ENCODE results near the gene DBR1. TPM values are rescaled to one million over a fixed set of nuclear protein-coding genes. Genes with fewer than 3 reads are reported as not detected.

Gene DBR1
- total RNA-seq, 5 donors from 2014 or later (not counting 1 experiment from before 2014, with no cell fraction given): 13.1 to 32.2 (median 27.2) TPM

DNA sequence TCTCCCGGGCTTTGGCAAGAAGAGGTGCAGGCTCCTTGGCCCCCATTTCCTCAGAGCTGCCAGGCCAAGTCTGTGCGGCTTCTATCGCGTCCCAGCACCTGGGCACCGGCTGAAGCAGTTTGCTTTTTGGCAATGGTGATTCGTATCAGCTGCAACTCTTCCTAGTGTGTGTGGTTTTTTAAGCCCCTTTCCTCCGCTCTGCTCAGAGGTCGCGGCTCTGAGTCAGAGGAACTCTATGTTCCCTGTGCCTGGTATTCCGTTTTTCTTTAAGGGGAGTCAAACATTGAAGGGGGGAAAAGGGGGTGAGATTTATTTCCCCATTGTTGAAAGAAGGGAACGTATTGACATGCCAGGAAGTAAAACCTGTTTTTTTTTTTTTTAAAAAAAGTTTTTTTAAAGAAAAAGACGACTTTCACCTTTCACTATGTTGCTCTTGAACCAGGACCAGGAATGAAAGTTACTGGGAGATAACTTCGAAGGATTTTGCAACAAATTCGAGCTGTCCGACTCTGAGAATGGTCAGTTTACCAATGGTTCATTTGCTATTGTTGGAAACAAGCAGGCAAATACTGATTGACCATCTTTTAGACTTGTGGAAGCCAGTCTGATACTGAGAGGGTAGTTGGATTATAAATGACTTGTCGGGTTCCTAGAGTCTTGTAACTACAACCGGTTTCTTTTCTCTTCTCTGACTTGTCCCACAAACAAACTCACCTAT lies 13.5 kb upstream of the DBR1 start:
- Histone ChIP-seq H3K27me3 (replicated peaks in 1 of 2; ENCODE audit: control insufficient read depth in 2 of 2, extremely low read depth in 1 of 2, insufficient read depth in 2 of 2, low read length in 1 of 2) (peaks cover 0 to 11% of the 10 kb centered on the region in 2 experiments), H3K4me1 (ENCODE audit: control insufficient read depth in 1 of 2, extremely low read depth in 1 of 2, insufficient read depth in 2 of 2, low read length in 2 of 2) (peaks cover 8 to 11% of the 10 kb centered on the region in 2 experiments), H3K9me3 (no peaks in the 10 kb centered on the region), H3K27ac (ENCODE audit: low read length) (peak overlapping the region; percentile 88), H3K4me3 (ENCODE audit: control insufficient read depth in 1 of 2, extremely low read depth in 1 of 2, low read length in 1 of 2) (peak overlapping the region; percentile 85 to 94), H3K36me3 (ENCODE audit: control insufficient read depth in 2 of 2, extremely low read depth in 1 of 2, insufficient read depth in 1 of 2, low read length in 1 of 2) (peaks cover 0 to 4% of the 10 kb centered on the region in 2 donors)
- DNase-seq (peak in 13 of 35 experiments; percentile 3 to 30 (median 10)), ATAC-seq (replicated peaks in 1 of 4) (peak in 2 of 4 experiments; percentile 3 to 19)
- CTCF ChIA-PET: interaction anchor here (0.6 to 2.4 kb wide), 5 partner anchors 10 to 1156 kb away, joined by 3 to 23 read pairs (median 4); partner anchors contain the start of gene DBR1 (in 1 of the 2)
- no peaks in the 10 kb centered on the region for H3K9me3 Mint-ChIP-seq
- WGBS (ENCODE audit: insufficient coverage): 10% methylated on average over 11 of the region's 17 CpGs
- peak overlapping the region; percentile 93 to 98 (median 95) for H3K4me3 Mint-ChIP-seq
- peaks cover 7 to 14% of the 10 kb centered on the region in 2 donors for H3K27me3 Mint-ChIP-seq
- POLR2A ChIA-PET: interaction anchor here (2.6 to 3.1 kb wide), 2 partner anchors 14 to 15 kb away, joined by 12 to 16 read pairs; partner anchors contain the start of gene DBR1 (in 1 of the 2)
- peak overlapping the region; percentile 83 to 97 for H3K27ac Mint-ChIP-seq
- H3K36me3 Mint-ChIP-seq: peaks cover 13% of the 10 kb centered on the region
- peaks cover 43 to 54% (median 48%) of the 10 kb centered on the region in 3 donors for H3K4me1 Mint-ChIP-seq

DNA sequence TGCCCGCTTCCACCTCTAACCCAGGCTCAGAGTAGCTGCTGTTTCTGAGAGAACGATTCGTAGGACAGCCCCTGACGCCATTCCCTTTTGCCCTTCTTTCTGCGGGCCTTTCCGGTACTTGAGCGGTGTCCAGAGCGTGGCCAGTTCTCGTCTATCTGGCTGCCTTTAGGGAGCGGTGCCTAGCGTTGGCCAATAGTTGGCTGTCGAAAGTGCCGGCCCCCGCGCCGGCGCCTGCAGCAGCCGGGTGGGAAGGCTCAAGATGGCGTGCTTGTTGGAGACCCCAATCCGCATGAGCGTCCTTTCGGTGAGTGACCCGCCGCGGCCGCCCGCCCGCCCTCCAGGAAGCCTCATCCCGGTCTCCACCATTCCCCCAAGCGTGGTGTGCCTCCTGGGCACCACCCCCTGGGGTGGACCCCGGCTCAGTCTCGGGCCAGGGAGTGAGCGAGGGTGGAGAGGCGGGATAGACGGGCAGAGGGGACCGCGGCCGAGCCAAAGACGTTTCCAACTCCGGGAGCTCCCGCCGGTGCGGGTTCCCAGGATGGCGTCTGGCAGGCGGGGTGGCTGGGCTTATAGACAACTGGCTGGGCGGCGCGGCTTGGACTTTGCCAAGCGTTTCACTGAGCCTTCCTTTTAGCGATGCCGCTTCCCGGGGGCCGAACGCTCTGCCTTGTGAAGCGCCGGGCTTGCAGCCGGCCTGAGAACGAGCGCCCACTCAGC lies 12.7 kb upstream of the DBR1 start, which contains the start of gene ARMC8:
TSS of gene ARMC8 (plus strand) at position 6 of the 717 bp plus-strand sequence. CDS start at position 260, 254 bp downstream.
- Mint-ChIP-seq H3K9me3 (no peaks in the 10 kb centered on the region), H3K4me3 (peak within 1 kb of the TSS; percentile 93 to 98 (median 95)), H3K4me1 (peaks cover 40 to 54% (median 46%) of the 10 kb centered on the region in 3 donors), H3K27me3 (peaks cover 7 to 14% of the 10 kb centered on the region in 2 donors), H3K27ac (peak within 1 kb of the TSS; percentile 97 to 99), H3K36me3 (peaks cover 13% of the 10 kb centered on the region)
- Histone ChIP-seq H3K36me3 (ENCODE audit: control insufficient read depth in 2 of 2, extremely low read depth in 1 of 2, insufficient read depth in 1 of 2, low read length in 1 of 2) (peaks cover 0 to 4% of the 10 kb centered on the region in 2 donors), H3K9me3 (no peaks in the 10 kb centered on the region), H3K27ac (ENCODE audit: low read length) (peak within 1 kb of the TSS; percentile 88), H3K4me3 (ENCODE audit: control insufficient read depth in 1 of 2, extremely low read depth in 1 of 2, low read length in 1 of 2) (peak within 1 kb of the TSS; percentile 85 to 94), H3K27me3 (replicated peaks in 1 of 2; ENCODE audit: control insufficient read depth in 2 of 2, extremely low read depth in 1 of 2, insufficient read depth in 2 of 2, low read length in 1 of 2) (peaks cover 0 to 14% of the 10 kb centered on the region in 2 experiments), H3K4me1 (ENCODE audit: control insufficient read depth in 1 of 2, extremely low read depth in 1 of 2, insufficient read depth in 2 of 2, low read length in 2 of 2) (peaks cover 8 to 11% of the 10 kb centered on the region in 2 experiments)
- peak in 17 of 35 experiments; percentile 3 to 50 (median 15) for DNase-seq
- POLR2A ChIA-PET: interaction anchor here (0.5 to 3.1 kb wide), 6 partner anchors 11 to 1318 kb away, joined by 3 to 16 read pairs (median 7); partner anchors contain the start of gene DBR1 (in 1 of the 2)
- ATAC-seq (replicated peaks in 1 of 4): peak; percentile 63 to 72 (median 65)
- under 1% methylated on average over 43 of the region's 59 CpGs for WGBS (ENCODE audit: insufficient coverage)
- CTCF ChIA-PET: interaction anchor here (0.6 to 2.4 kb wide), 9 partner anchors 9 to 749 kb away, joined by 3 to 23 read pairs (median 3); partner anchors contain the start of genes DBR1 (in 1 of the 2) and NME9 (in 1 of the 2)

DNA sequence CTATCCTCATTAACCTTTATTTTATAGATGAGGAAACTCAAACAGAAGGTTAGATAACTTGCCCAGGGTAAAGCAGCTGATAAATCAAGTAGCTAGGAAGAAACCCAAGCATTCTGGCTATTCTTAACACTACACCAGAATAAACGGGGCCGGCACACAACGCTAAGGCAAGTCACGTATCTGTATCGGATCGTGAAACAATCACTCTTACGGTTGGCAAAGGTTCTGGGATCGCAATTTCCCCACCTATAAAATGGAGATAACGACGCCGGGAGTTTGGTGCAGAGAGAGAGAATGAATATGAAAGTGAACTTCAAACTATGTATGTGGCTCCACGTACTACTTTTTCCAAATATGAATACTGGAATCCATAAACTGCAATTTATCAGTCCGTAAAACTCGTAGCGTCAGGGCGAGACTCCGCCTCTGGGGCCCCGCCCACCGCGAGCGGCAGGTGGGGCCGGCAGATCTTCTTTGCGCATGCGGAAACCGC lies 12.1 kb upstream of the DBR1 start:
- peaks cover 0 to 14% of the 10 kb centered on the region in 2 experiments for H3K27me3 ChIP-seq (replicated peaks in 1 of 2; ENCODE audit: control insufficient read depth in 2 of 2, extremely low read depth in 1 of 2, insufficient read depth in 2 of 2, low read length in 1 of 2)
- ChIA-PET POLR2A (interaction anchor here (0.5 to 3.1 kb wide), 8 partner anchors 11 to 1317 kb away, joined by 3 to 16 read pairs (median 5); partner anchors contain the start of gene DBR1 (in 1 of the 2)), CTCF (interaction anchor here (0.6 to 2.4 kb wide), 10 partner anchors 8 to 748 kb away, joined by 3 to 23 read pairs (median 3); partner anchors contain the start of genes DBR1 (in 2 of the 2), CEP70 (in 1 of the 2) and NME9 (in 1 of the 2))
- WGBS (ENCODE audit: insufficient coverage): 0% methylated on average over 13 of the region's 25 CpGs
- H3K4me3 Mint-ChIP-seq: peak overlapping the region; percentile 93 to 98 (median 95)
- peak overlapping the region; percentile 85 to 94 for H3K4me3 ChIP-seq (ENCODE audit: control insufficient read depth in 1 of 2, extremely low read depth in 1 of 2, low read length in 1 of 2)
- H3K4me1 ChIP-seq (ENCODE audit: control insufficient read depth in 1 of 2, extremely low read depth in 1 of 2, insufficient read depth in 2 of 2, low read length in 2 of 2): peaks cover 8 to 11% of the 10 kb centered on the region in 2 experiments
- ATAC-seq (replicated peaks in 1 of 4) (peak; percentile 92 to 97 (median 94)), DNase-seq (peak; percentile 76 to 94 (median 87))
- peak overlapping the region; percentile 97 to 99 for H3K27ac Mint-ChIP-seq
- H3K9me3 ChIP-seq: no peaks in the 10 kb centered on the region
- no peaks in the 10 kb centered on the region for H3K9me3 Mint-ChIP-seq
- peaks cover 0 to 4% of the 10 kb centered on the region in 2 donors for H3K36me3 ChIP-seq (ENCODE audit: control insufficient read depth in 2 of 2, extremely low read depth in 1 of 2, insufficient read depth in 1 of 2, low read length in 1 of 2)
- H3K36me3 Mint-ChIP-seq: peaks cover 13% of the 10 kb centered on the region
- H3K27me3 Mint-ChIP-seq: peaks cover 7 to 14% of the 10 kb centered on the region in 2 donors
- peak overlapping the region; percentile 88 for H3K27ac ChIP-seq (ENCODE audit: low read length)
- H3K4me1 Mint-ChIP-seq: peaks cover 39 to 54% (median 43%) of the 10 kb centered on the region in 3 donors

DNA sequence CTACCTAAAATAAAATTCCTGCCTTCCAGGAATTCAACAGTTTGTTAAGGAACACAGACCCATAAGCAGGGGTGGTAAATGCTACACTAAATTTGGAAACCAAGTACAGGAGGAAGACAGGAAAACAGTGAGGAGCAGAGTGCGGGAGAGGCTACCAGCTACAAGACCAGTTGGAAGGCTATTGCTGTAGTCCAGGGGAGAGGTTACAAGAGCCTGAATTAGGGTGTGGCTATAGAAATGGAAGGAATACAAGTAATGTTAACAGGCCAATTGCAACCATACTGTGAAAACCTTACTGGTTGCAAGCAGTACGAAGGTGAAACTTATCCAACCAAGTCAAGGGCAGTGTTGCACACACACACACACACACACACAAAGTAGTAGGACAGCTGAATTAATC lies 11.5 kb upstream of the DBR1 start:
- Mint-ChIP-seq H3K4me3 (peak overlapping the region; percentile 93 to 98 (median 95)), H3K27ac (peak overlapping the region; percentile 97 to 99), H3K27me3 (peaks cover 7 to 14% of the 10 kb centered on the region in 2 donors), H3K36me3 (peaks cover 8% of the 10 kb centered on the region), H3K9me3 (no peaks in the 10 kb centered on the region), H3K4me1 (peaks cover 33 to 47% (median 37%) of the 10 kb centered on the region in 3 donors)
- DNase-seq (no peak), ATAC-seq (replicated peaks in 1 of 4) (no peak)
- ChIA-PET CTCF (interaction anchor here (0.8 to 2.4 kb wide), 8 partner anchors 8 to 737 kb away, joined by 3 to 23 read pairs (median 4); partner anchors contain the start of genes DBR1 (in 2 of the 2), CEP70 (in 1 of the 2) and NME9 (in 1 of the 2)), POLR2A (interaction anchor here (0.5 to 3.1 kb wide), 5 partner anchors 11 to 741 kb away, joined by 3 to 16 read pairs (median 4); partner anchors contain the start of gene DBR1 (in 1 of the 2))
- H3K9me3 ChIP-seq: no peaks in the 10 kb centered on the region
- peaks cover 8 to 11% of the 10 kb centered on the region in 2 experiments for H3K4me1 ChIP-seq (ENCODE audit: control insufficient read depth in 1 of 2, extremely low read depth in 1 of 2, insufficient read depth in 2 of 2, low read length in 2 of 2)
- WGBS (ENCODE audit: insufficient coverage): 100% methylated on average over 1 of the region's 2 CpGs
- H3K36me3 ChIP-seq (ENCODE audit: control insufficient read depth in 2 of 2, extremely low read depth in 1 of 2, insufficient read depth in 1 of 2, low read length in 1 of 2): peaks cover 0 to 4% of the 10 kb centered on the region in 2 donors
- H3K27ac ChIP-seq (ENCODE audit: low read length): no peak overlapping the region
- H3K4me3 ChIP-seq (ENCODE audit: control insufficient read depth in 1 of 2, extremely low read depth in 1 of 2, low read length in 1 of 2): peak overlapping the region in 1 of 2 donors; percentile 94
- H3K27me3 ChIP-seq (replicated peaks in 1 of 2; ENCODE audit: control insufficient read depth in 2 of 2, extremely low read depth in 1 of 2, insufficient read depth in 2 of 2, low read length in 1 of 2): peaks cover 0 to 14% of the 10 kb centered on the region in 2 experiments

DNA sequence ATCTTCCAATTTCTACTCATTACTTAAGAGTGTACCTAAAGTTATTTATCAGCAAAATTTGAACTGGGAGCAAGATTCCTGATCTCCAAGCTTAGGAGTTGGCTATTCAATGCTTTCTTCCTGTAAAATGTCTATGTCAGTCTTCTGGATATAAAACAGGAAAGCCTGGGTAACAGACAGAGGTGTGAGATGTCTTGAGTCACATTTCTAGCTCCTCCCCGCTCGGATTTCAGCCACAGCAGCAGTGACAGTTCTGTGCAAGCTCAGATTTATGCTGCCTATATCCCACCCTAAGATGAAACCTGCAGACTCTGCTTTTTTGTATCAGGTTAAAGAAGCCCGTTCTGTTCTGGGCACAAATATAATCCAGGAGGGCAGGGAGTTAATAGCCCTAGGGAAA lies 10.3 kb upstream of the DBR1 start:
- POLR2A ChIA-PET: no interaction called here
- CTCF ChIA-PET: no interaction called here
- ATAC-seq (replicated peaks in 1 of 4): no peak

More for the DNA sequence above, 10.3 kb upstream of the DBR1 start:
- peaks cover 27 to 43% (median 28%) of the 10 kb centered on the region in 3 donors for H3K4me1 Mint-ChIP-seq
- Histone ChIP-seq H3K4me1 (ENCODE audit: control insufficient read depth in 1 of 2, extremely low read depth in 1 of 2, insufficient read depth in 2 of 2, low read length in 2 of 2) (peaks cover 8 to 11% of the 10 kb centered on the region in 2 experiments), H3K27me3 (replicated peaks in 1 of 2; ENCODE audit: control insufficient read depth in 2 of 2, extremely low read depth in 1 of 2, insufficient read depth in 2 of 2, low read length in 1 of 2) (peaks cover 0 to 14% of the 10 kb centered on the region in 2 experiments), H3K36me3 (ENCODE audit: control insufficient read depth in 2 of 2, extremely low read depth in 1 of 2, insufficient read depth in 1 of 2, low read length in 1 of 2) (no peaks in the 10 kb centered on the region), H3K4me3 (ENCODE audit: control insufficient read depth in 1 of 2, extremely low read depth in 1 of 2, low read length in 1 of 2) (no peak overlapping the region), H3K9me3 (no peaks in the 10 kb centered on the region), H3K27ac (ENCODE audit: low read length) (no peak overlapping the region)
- H3K27me3 Mint-ChIP-seq: peaks cover 7 to 16% of the 10 kb centered on the region in 2 donors
- no CpG with 5 or more reads among the region's 3 CpGs for WGBS (ENCODE audit: insufficient coverage)
- peaks cover 4% of the 10 kb centered on the region for H3K36me3 Mint-ChIP-seq
- no peak for DNase-seq
- no peak overlapping the region for H3K27ac Mint-ChIP-seq
- no peaks in the 10 kb centered on the region for H3K9me3 Mint-ChIP-seq
- H3K4me3 Mint-ChIP-seq: no peak overlapping the region

All from T-cell (primary cell).